ENCODE data around the gene CD81.

- TF ChIP-seq, protein P1, sequence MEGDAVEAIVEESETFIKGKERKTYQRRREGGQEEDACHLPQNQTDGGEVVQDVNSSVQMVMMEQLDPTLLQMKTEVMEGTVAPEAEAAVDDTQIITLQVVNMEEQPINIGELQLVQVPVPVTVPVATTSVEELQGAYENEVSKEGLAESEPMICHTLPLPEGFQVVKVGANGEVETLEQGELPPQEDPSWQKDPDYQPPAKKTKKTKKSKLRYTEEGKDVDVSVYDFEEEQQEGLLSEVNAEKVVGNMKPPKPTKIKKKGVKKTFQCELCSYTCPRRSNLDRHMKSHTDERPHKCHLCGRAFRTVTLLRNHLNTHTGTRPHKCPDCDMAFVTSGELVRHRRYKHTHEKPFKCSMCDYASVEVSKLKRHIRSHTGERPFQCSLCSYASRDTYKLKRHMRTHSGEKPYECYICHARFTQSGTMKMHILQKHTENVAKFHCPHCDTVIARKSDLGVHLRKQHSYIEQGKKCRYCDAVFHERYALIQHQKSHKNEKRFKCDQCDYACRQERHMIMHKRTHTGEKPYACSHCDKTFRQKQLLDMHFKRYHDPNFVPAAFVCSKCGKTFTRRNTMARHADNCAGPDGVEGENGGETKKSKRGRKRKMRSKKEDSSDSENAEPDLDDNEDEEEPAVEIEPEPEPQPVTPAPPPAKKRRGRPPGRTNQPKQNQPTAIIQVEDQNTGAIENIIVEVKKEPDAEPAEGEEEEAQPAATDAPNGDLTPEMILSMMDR (IDR thresholded peaks at IDR 0.05): no peak
- no peak for TF ChIP-seq POLR2A (IDR thresholded peaks at IDR 0.05)
These were observed 41.7 kb downstream of the CD81 start for GRCh38 chr11:2418693-2419360.

Measured in thyroid gland (tissue), 4 donors.